K562 (cell line): ENCODE data around the gene C3orf52. TPM values are rescaled to one million over a fixed set of nuclear protein-coding genes. Genes with fewer than 3 reads are reported as not detected.
A peak's percentile ranks its signal among the peaks of the same experiment; 100 is the strongest.

Source experiments
- BCL6 ChIP-seq: fragments of 250-450 bp; sonication (Bioruptor Pico); IDR thresholded peaks from 2 replicates; pipeline ENCODE4 v1.4.0; 2020
- CREB1 ChIP-seq, 2 experiments: sonication (generic) in 1 of 2; formaldehyde crosslinking in 1 of 2; IDR thresholded peaks; 2 replicates each; pipeline versions ENCODE4 v1.6.1 to v1.8.0; 2012 to 2022; ENCODE audit warnings: inconsistent platforms in 1 of 2, mild to moderate bottlenecking in 1 of 2, missing genetic modification reagents in 1 of 2, moderate library complexity in 1 of 2
- GABPB2 ChIP-seq: fragments of 250-450 bp; sonication (Bioruptor Pico); conservative IDR thresholded peaks from 2 replicates; pipeline ENCODE4 v1.5.1; 2021; ENCODE audit warnings: mild to moderate bottlenecking
- GTF2B ChIP-seq: IDR thresholded peaks from 2 replicates; pipeline ENCODE4 v1.6.1; 2011; ENCODE audit not compliant: insufficient read length; ENCODE audit errors: extremely low read depth
- GTF2F1 ChIP-seq: IDR thresholded peaks from 2 replicates; pipeline ENCODE4 v1.6.1; 2011; ENCODE audit warnings: low read depth, low read length, improper control_type of control experiment
- HDGF ChIP-seq: fragments of 450-650 bp; IDR thresholded peaks from 2 replicates; pipeline ENCODE4 v1.6.1; 2016
- IRF2 ChIP-seq: sonication (generic); formaldehyde crosslinking; IDR thresholded peaks from 2 replicates; pipeline ENCODE4 v1.8.1; 2022; ENCODE audit warnings: mild to moderate bottlenecking, missing genetic modification reagents
- KDM4B ChIP-seq, 2 experiments: fragments of 450-650 bp in 1 of 2; sonication (generic) in 1 of 2; IDR thresholded peaks; 2 replicates each; pipeline ENCODE4 v1.6.1; 2016 to 2017; ENCODE audit warnings: borderline replicate concordance in 2 of 2, antibody characterized with exemption in 1 of 2, low read depth in 1 of 2, mild to moderate bottlenecking in 1 of 2
- MAFG ChIP-seq: fragments of 450-650 bp; conservative IDR thresholded peaks from 2 replicates; pipeline ENCODE4 v1.6.1; 2016; ENCODE audit warnings: missing genetic modification characterization, missing compliant biosample characterization
- MIER1 ChIP-seq: fragments of 450-650 bp; IDR thresholded peaks from 2 replicates; pipeline ENCODE4 v1.6.1; 2016; ENCODE audit warnings: antibody characterized with exemption, mild to moderate bottlenecking, low read depth
- NCOA2 ChIP-seq, 2 experiments: fragments of 450-650 bp; IDR thresholded peaks; 2 replicates each; pipeline ENCODE4 v1.6.1; 2018; ENCODE audit warnings: mild to moderate bottlenecking in 2 of 2, moderate library complexity in 1 of 2; ENCODE audit not compliant: partially characterized antibody in 2 of 2
- POLR2B ChIP-seq: fragments of 450-650 bp; IDR thresholded peaks from 2 replicates; pipeline ENCODE4 v1.6.1; 2018; ENCODE audit warnings: low read depth; ENCODE audit not compliant: partially characterized antibody
- SMAD4 ChIP-seq: fragments of 250-450 bp; sonication (Bioruptor Pico); conservative IDR thresholded peaks from 2 replicates; pipeline ENCODE4 v1.8.0; 2021; ENCODE audit warnings: inconsistent platforms, mild to moderate bottlenecking, moderate library complexity
- TEAD2 ChIP-seq: fragments of 450-650 bp; IDR thresholded peaks from 2 replicates; pipeline ENCODE4 v1.6.1; 2016; ENCODE audit warnings: missing genetic modification characterization, control low read depth, missing compliant biosample characterization
- WHSC1 ChIP-seq: IDR thresholded peaks from one replicate; pipeline ENCODE4 v1.6.1; 2012; ENCODE audit warnings: low read length, control low read depth, inconsistent platforms
- ZC3H11A ChIP-seq: IDR thresholded peaks from 2 replicates; pipeline ENCODE4 v1.6.1; 2012; ENCODE audit warnings: low read depth, low read length, improper control_type of control experiment
- ZFX ChIP-seq: sonication (generic); formaldehyde crosslinking; IDR thresholded peaks from 2 replicates; pipeline ENCODE4 v1.8.0; 2022; ENCODE audit warnings: mild to moderate bottlenecking, missing genetic modification reagents, moderate library complexity
- ZNF146 ChIP-seq: IDR thresholded peaks from one replicate; pipeline ENCODE4 v1.6.1; 2018; ENCODE audit warnings: missing compliant biosample characterization; ENCODE audit not compliant: unreplicated experiment
- polyA plus RNA-seq, 8 experiments: library from polyadenylated mRNA; depleted of rRNA in 4 of 8; stranded (reverse) in 5 of 8; unstranded in 3 of 8; fragments of >200 nt; fragmentation: Nextera tagmentation in 2 of 8; fragmentation: Illumina TruSeq in 1 of 8; extraction: Ambion mirVana in 2 of 8; extraction: Trizol in 1 of 8; gene quantifications; 2 replicates each; pipeline versions ENCODE4 v1.2.1 to v1.2.3, GENCODE V29; 2011 to 2014; ENCODE audit warnings: inconsistent platforms in 1 of 8, missing spikeins in 1 of 8
- total RNA-seq, 7 experiments: library from RNA; depleted of rRNA in 6 of 7; stranded (reverse); fragments of >200 nt in 6 of 7; fragmentation: Illumina TruSeq in 2 of 7; extraction: Trizol in 2 of 7; gene quantifications; 2 replicates each; pipeline versions ENCODE4 v1.2.1 to v1.2.3, GENCODE V29; 2011 to 2021; ENCODE audit warnings: low replicate concordance in 1 of 7
- TF ChIP-seq, protein P1 (sequence below): fragments of 200-800 bp; sonication (Bioruptor generic); IDR thresholded peaks from 2 replicates; pipeline ENCODE4 v1.6.1; 2017; ENCODE audit warnings: missing genetic modification characterization, missing compliant biosample characterization
- TF ChIP-seq, protein P2 (sequence below): fragments of 250-450 bp; sonication (Bioruptor Pico); IDR thresholded peaks from 2 replicates; pipeline ENCODE4 v1.5.0; 2020; ENCODE audit warnings: mild to moderate bottlenecking, borderline replicate concordance

C3orf52 gene
- total and polyA plus RNA-seq, 9 of the 15 experiments (the other 6 are each of a cell fraction or from before 2014, with no cell fraction given) = 2.8 to 6.1 (median 3.8) TPM

- TF ChIP-seq, protein P1, sequence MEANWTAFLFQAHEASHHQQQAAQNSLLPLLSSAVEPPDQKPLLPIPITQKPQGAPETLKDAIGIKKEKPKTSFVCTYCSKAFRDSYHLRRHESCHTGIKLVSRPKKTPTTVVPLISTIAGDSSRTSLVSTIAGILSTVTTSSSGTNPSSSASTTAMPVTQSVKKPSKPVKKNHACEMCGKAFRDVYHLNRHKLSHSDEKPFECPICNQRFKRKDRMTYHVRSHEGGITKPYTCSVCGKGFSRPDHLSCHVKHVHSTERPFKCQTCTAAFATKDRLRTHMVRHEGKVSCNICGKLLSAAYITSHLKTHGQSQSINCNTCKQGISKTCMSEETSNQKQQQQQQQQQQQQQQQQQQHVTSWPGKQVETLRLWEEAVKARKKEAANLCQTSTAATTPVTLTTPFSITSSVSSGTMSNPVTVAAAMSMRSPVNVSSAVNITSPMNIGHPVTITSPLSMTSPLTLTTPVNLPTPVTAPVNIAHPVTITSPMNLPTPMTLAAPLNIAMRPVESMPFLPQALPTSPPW (CRISPR knock-in tag) = 0 out of 2 replicates have a peak, but pooled peaks have one; percentile 26
- TF ChIP-seq ZC3H11A = no peak
- no peak for TF ChIP-seq CREB1 (IDR thresholded peaks at IDR 0.05)
- 0 out of 2 replicates have a peak, but pooled peaks have one; percentile 19 for TF ChIP-seq CREB1 (CRISPR knock-in tag; IDR thresholded peaks at IDR 0.05)
- no peak for TF ChIP-seq NCOA2 (IDR thresholded peaks at IDR 0.05; ENCODE audit: partially characterized antibody in 2 of 2)
- no peak for TF ChIP-seq POLR2B
- TF ChIP-seq SMAD4 (CRISPR knock-in tag) = peak; percentile 72
- TF ChIP-seq WHSC1 = no peak
- no peak for TF ChIP-seq BCL6
- TF ChIP-seq, protein P2, sequence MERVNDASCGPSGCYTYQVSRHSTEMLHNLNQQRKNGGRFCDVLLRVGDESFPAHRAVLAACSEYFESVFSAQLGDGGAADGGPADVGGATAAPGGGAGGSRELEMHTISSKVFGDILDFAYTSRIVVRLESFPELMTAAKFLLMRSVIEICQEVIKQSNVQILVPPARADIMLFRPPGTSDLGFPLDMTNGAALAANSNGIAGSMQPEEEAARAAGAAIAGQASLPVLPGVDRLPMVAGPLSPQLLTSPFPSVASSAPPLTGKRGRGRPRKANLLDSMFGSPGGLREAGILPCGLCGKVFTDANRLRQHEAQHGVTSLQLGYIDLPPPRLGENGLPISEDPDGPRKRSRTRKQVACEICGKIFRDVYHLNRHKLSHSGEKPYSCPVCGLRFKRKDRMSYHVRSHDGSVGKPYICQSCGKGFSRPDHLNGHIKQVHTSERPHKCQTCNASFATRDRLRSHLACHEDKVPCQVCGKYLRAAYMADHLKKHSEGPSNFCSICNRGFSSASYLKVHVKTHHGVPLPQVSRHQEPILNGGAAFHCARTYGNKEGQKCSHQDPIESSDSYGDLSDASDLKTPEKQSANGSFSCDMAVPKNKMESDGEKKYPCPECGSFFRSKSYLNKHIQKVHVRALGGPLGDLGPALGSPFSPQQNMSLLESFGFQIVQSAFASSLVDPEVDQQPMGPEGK (CRISPR knock-in tag) = no peak
- TF ChIP-seq ZNF146 (CRISPR knock-in tag) = no peak
- TF ChIP-seq GTF2B = no peak
- TF ChIP-seq GABPB2 (CRISPR knock-in tag) = no peak
- TF ChIP-seq HDGF = no peak
- TF ChIP-seq GTF2F1 = no peak
- TF ChIP-seq MAFG (tag) = no peak
- no peak for TF ChIP-seq TEAD2 (tag)
- no peak for TF ChIP-seq KDM4B (IDR thresholded peaks at IDR 0.05; ENCODE audit: borderline replicate concordance in 2 of 2, low read depth in 1 of 2)
- no peak for TF ChIP-seq IRF2
- TF ChIP-seq MIER1 = no peak
- peak; percentile 58 for TF ChIP-seq ZFX (CRISPR knock-in tag)
These were observed at the start of gene C3orf52 (continued) for GRCh38 chr3:112086076-112086854.
